Activated naive CD8-positive, alpha-beta T cell treated with anti-CD3 and anti-CD28 coated beads for 36 hours (primary cell): ENCODE results near the gene RAB3A. TPM values are rescaled to one million over a fixed set of nuclear protein-coding genes. Genes with fewer than 3 reads are reported as not detected.
"Not testable (repeated sequence)": the region's sequence is repeated elsewhere in the genome, so short reads cannot be mapped to it uniquely, and the experiment has no call there.

Source experiments
- DNase-seq: peaks from one replicate; pipeline ENCODE4 v3.0.0; 2021
- H3K27ac Mint-ChIP-seq: one replicate; pipeline ENCODE4 v1.8.0; 2022; ENCODE audit warnings: mild to moderate bottlenecking, moderate library complexity, mixed read lengths
- H3K27me3 Mint-ChIP-seq: one replicate; pipeline ENCODE4 v1.8.0; 2022; ENCODE audit warnings: mild to moderate bottlenecking, mixed read lengths
- H3K36me3 Mint-ChIP-seq: one replicate; pipeline ENCODE4 v1.8.0; 2021; ENCODE audit warnings: mild to moderate bottlenecking, mixed read lengths
- H3K4me1 Mint-ChIP-seq: one replicate; pipeline ENCODE4 v1.8.0; 2021; ENCODE audit warnings: mixed read lengths
- H3K4me3 Mint-ChIP-seq: one replicate; pipeline ENCODE4 v1.8.0; 2022; ENCODE audit warnings: mild to moderate bottlenecking, moderate library complexity, mixed read lengths
- H3K9me3 Mint-ChIP-seq: one replicate; pipeline ENCODE4 v1.8.0; 2022; ENCODE audit warnings: mixed read lengths
- total RNA-seq, 2 experiments: library from RNA; stranded (reverse); gene quantifications; one replicate each; pipeline ENCODE4 v1.2.3, GENCODE V29; 2021

Gene RAB3A
- total RNA-seq, 2 experiments from 2014 or later: 3.2 to 3.9 TPM

GRCh38 chr19:18214779-18215433 lies 11.1 kb upstream of the RAB3A start:
- no peaks in the 10 kb centered on the region for H3K4me1 Mint-ChIP-seq
- no peak overlapping the region for H3K27ac Mint-ChIP-seq
- no peak overlapping the region for H3K4me3 Mint-ChIP-seq
- DNase-seq: no peak
- H3K36me3 Mint-ChIP-seq: no peaks in the 10 kb centered on the region
- peaks cover 8% of the 10 kb centered on the region for H3K27me3 Mint-ChIP-seq
- no peaks in the 10 kb centered on the region for H3K9me3 Mint-ChIP-seq

DNA sequence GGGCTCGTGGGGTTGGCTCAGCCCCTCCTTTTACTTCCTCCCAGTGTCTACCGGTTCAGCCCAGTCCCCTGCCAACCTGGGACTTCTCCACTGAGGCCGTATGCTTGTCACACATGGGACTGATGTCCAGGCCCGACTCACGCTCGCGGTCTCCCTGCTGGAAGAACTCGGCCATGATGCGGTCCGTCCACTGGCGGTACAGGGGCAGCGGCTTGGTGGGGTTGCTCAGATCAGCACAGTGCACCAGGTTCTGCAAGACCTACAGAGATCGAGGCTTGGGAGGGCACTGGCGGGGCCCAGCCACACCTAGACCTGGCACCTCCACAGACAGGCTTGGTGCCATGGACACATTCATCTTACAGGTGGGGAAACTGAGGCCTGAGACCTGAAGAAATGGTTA lies 7.8 kb upstream of the RAB3A start:
- Mint-ChIP-seq H3K36me3 (no peaks in the 10 kb centered on the region), H3K4me1 (peaks cover 2% of the 10 kb centered on the region), H3K27ac (no peak overlapping the region)

GRCh38 chr19:18209912-18210311 lies 6.1 kb upstream of the RAB3A start:
- H3K4me3 Mint-ChIP-seq: not testable (repeated sequence)

More for the DNA sequence above, 7.8 kb upstream of the RAB3A start:
- Mint-ChIP-seq H3K27me3 (peaks cover 16% of the 10 kb centered on the region), H3K9me3 (no peaks in the 10 kb centered on the region), H3K4me3 (no peak overlapping the region)
- no peak for DNase-seq

DNA sequence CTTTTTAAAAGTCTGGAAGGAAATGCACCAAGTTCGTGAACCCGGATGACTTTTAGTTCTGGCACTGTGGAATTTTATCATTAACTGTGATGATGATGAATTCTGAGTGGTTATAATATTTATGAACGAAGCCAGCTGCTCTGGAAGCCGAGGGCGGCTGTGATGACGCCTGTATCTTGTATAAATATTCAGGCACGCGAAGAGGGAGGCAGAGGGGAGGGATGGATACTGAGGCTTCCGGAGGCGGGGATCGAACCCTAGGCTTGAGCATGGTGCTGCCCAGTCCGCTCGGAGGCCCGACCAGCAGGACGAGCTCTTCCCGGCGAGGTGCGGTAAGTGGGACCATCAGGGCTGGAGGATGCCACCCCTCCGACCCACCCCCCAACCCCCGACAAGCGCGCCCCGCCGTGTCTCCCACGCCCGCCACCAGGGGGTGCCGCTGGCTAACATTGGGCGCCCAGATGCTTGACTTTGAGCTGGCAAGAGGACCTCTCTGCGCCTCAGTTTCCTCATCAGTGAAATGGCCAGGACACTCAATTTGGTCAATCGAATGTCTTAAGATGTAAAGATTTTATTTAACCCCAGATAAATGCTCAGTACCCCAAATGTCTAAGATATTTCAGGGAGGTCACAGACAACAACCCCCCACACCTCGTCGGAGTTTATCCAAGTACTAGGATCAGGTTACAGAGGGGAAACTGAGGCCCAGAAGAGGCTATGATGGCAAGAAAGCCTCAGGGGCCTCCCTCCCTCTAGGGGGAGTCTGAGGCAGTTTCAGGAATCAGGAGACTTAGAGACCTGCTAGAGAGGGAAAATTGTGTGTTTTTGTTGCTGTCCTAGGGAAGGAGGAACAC lies 4.5 kb upstream of the RAB3A start:
- H3K4me3 Mint-ChIP-seq: no peak overlapping the region
- peaks cover 16% of the 10 kb centered on the region for H3K27me3 Mint-ChIP-seq
- peaks cover 9% of the 10 kb centered on the region for H3K4me1 Mint-ChIP-seq
- peak; percentile 56 for DNase-seq
- H3K9me3 Mint-ChIP-seq: no peaks in the 10 kb centered on the region
- H3K27ac Mint-ChIP-seq: no peak overlapping the region
- no peaks in the 10 kb centered on the region for H3K36me3 Mint-ChIP-seq

More at GRCh38 chr19:18209912-18210311, 6.1 kb upstream of the RAB3A start:
- peaks cover 16% of the 10 kb centered on the region for H3K27me3 Mint-ChIP-seq
- DNase-seq, H3K9me3 Mint-ChIP-seq, H3K27ac Mint-ChIP-seq, H3K36me3 Mint-ChIP-seq, H3K4me1 Mint-ChIP-seq: not testable (repeated sequence)

GRCh38 chr19:18206018-18206417 lies 2.2 kb upstream of the RAB3A start:
- Mint-ChIP-seq H3K4me3 (no peak overlapping the region), H3K27ac (no peak overlapping the region), H3K27me3 (peaks cover 16% of the 10 kb centered on the region), H3K9me3 (no peaks in the 10 kb centered on the region), H3K4me1 (peaks cover 16% of the 10 kb centered on the region), H3K36me3 (peaks cover 10% of the 10 kb centered on the region)
- DNase-seq: no peak

- Mint-ChIP-seq H3K27ac (peak overlapping the region; percentile 63), H3K27me3 (peaks cover 15% of the 10 kb centered on the region), H3K36me3 (peaks cover 10% of the 10 kb centered on the region), H3K4me1 (peaks cover 16% of the 10 kb centered on the region), H3K4me3 (peak overlapping the region; percentile 83), H3K9me3 (no peaks in the 10 kb centered on the region)
- DNase-seq: peak; percentile 71
These were observed 1.5 kb upstream of the RAB3A start for GRCh38 chr19:18205200-18205892.

DNA sequence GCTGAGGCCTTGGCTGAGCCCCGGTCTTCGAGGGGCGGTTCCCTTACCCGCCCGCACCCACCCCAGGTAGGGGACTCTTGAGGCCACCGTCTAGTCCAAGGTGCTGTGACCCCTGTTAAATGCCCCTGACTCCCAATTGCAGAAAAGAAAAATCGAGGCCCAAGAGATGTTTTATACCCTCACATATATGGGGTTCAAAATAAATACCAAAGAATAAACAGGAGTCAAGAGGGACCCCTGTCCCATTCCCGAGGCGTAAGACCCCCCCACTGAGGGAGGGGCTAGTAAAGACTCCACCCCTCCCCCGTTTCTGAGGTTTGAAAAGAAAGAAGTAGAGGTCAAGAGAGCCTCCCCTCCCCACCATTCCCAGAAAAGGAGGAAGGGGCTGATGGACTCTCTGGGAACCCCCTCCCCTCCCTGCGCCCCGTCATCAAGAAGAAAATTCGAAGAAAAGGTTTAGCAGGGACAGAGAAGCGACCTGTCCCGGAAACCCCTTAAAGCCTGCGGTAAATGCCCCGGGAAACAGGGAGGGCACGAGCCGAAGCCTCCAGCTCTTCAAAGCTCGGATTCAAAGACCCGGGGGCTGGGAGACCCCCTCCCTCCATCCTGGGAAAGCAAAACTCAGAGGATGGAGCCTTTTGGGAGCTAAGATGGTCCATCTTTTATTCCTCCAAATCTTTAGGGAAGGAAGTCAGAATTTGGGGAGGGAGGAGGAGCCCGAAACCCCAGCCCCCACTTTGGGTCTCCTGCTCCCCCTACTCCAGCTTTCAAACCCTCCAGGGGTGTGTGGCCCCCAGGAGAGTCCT lies 755 bp upstream of the RAB3A start:
- DNase-seq: no peak
- Mint-ChIP-seq H3K36me3 (peaks cover 10% of the 10 kb centered on the region), H3K4me1 (peaks cover 16% of the 10 kb centered on the region), H3K9me3 (no peaks in the 10 kb centered on the region), H3K27me3 (peaks cover 8% of the 10 kb centered on the region), H3K4me3 (peak overlapping the region; percentile 83), H3K27ac (peak overlapping the region; percentile 84)

DNA sequence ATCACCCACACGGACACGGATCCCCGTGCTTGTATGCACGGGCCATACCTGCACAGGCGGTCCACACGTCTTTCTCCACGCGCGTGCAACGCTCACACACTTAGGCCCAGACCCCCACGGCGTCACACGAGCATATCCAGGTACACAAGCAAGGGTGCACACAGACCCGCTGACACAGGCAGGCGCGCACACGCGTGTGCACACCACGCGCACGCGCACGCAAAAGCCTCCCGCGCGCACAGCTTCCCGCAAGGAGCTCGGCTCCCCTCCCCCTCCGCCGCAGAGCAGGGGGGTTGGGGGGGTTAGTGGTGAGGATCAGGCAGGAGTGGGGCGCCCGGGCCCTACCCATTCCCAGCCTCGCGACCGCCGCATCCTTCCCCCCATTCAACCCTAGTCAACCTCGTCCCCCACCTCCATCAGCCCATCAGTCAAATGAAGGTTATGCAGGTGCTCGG lies 407 bp downstream of the RAB3A start:
- Mint-ChIP-seq H3K36me3 (peaks cover 12% of the 10 kb centered on the region), H3K4me1 (peaks cover 15% of the 10 kb centered on the region), H3K27ac (peak overlapping the region; percentile 84), H3K27me3 (peaks cover under 1% of the 10 kb centered on the region), H3K9me3 (no peaks in the 10 kb centered on the region), H3K4me3 (peak overlapping the region; percentile 90)
- DNase-seq: no peak

- Mint-ChIP-seq H3K9me3 (no peaks in the 10 kb centered on the region), H3K4me3 (peak overlapping the region; percentile 90), H3K27me3 (no peaks in the 10 kb centered on the region), H3K27ac (peak overlapping the region; percentile 84), H3K4me1 (peaks cover 15% of the 10 kb centered on the region), H3K36me3 (peaks cover 16% of the 10 kb centered on the region)
- peak; percentile 48 for DNase-seq
These were observed 949 bp downstream of the RAB3A start for GRCh38 chr19:18202778-18203407.

GRCh38 chr19:18202397-18202777 lies 1.5 kb downstream of the RAB3A start:
- Mint-ChIP-seq H3K27me3 (no peaks in the 10 kb centered on the region), H3K4me1 (peaks cover 15% of the 10 kb centered on the region), H3K27ac (no peak overlapping the region), H3K36me3 (peaks cover 16% of the 10 kb centered on the region), H3K4me3 (peak overlapping the region; percentile 90), H3K9me3 (no peaks in the 10 kb centered on the region)
- no peak for DNase-seq

DNA sequence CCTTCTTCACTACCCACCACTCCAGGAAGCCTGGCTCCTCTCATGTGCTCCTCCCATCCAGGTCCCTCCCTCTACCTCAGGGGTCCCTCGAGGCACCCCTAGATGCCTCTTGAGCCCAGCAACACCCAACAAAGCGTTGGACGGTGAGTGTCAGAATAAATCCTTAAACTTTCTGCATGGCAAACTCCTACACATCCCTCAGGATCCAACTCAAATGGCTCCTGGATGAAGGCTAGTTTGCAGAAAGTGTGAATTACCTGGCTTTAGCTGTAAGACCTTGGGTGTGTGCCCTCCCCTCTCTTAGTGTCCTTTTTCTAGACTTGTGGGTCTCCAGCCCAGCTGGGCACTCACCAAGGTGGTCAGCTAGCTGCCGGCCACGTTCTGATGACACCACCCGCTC lies 5.5 kb downstream of the RAB3A start:
- H3K4me3 Mint-ChIP-seq: no peak overlapping the region
- no peaks in the 10 kb centered on the region for H3K9me3 Mint-ChIP-seq
- peaks cover 18% of the 10 kb centered on the region for H3K4me1 Mint-ChIP-seq

DNA sequence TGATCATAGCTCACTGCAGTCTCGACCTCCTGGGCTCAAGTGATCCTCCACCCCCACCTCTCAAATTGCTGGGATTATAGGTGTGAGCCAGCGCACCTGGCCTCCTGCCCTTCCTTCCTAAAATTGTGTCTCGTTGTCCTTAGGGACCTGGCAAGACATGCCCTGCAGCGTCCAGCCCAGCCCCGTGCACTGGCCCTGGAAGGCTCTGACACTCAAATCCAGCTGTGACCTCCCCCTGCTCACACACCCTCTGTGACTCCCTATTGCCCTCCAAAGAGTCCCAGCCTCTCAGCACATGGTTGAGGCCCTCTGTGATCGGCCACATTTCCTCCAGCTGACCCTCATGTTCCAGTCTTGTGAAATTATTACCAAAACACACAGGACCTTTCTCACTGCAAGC lies 5.9 kb downstream of the RAB3A start:
- Mint-ChIP-seq H3K4me1 (peaks cover 14% of the 10 kb centered on the region), H3K27me3 (peaks cover under 1% of the 10 kb centered on the region), H3K36me3 (peaks cover 17% of the 10 kb centered on the region), H3K27ac (peak overlapping the region; percentile 62), H3K9me3 (no peaks in the 10 kb centered on the region), H3K4me3 (no peak overlapping the region)
- no peak for DNase-seq

More for the DNA sequence above, 5.5 kb downstream of the RAB3A start:
- no peaks in the 10 kb centered on the region for H3K27me3 Mint-ChIP-seq
- DNase-seq: no peak
- H3K27ac Mint-ChIP-seq: no peak overlapping the region
- H3K36me3 Mint-ChIP-seq: peaks cover 16% of the 10 kb centered on the region

DNA sequence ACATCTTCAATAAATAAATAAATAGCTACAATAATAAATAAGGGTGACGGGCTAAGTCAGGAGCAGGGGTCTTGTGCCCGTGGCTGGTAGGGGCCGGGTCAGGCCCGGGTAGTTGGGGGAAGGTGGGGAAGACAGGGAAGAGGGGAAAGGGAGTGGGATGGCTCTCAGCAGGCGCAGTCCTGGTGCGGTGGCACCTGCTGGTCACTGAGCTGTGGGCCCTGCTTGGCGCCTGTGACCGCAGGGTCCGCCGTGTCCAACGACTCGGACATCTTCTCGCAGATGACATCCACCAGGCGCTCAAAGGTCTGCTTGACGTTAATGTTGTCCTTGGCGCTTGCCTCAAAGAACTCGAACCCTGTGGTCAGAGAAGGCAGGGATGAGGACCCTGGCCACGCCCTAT lies 6.5 kb downstream of the RAB3A start:
- Mint-ChIP-seq H3K36me3 (peaks cover 15% of the 10 kb centered on the region), H3K27me3 (peaks cover 4% of the 10 kb centered on the region), H3K4me3 (no peak overlapping the region), H3K27ac (no peak overlapping the region), H3K9me3 (no peaks in the 10 kb centered on the region), H3K4me1 (peaks cover 14% of the 10 kb centered on the region)
- DNase-seq: no peak

DNA sequence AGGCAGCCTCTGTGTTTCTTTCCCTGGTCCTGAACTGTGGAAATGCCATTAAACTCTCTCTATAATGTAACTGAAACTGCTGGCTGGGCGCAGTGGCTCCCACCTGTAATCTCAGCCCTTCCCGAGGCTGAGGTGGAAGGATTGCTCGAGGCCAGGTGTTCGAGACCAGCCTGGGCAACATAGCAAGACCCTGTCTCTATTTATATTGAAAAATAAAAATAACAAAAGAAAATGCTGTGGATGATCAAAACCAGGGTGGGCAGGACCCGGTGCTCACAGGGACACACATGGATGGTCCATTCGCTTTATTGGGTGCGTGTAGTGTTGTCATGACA lies 7.4 kb downstream of the RAB3A start:
- Mint-ChIP-seq H3K27me3 (peaks cover 4% of the 10 kb centered on the region), H3K27ac (no peak overlapping the region), H3K4me1 (peaks cover 17% of the 10 kb centered on the region), H3K36me3 (peaks cover 10% of the 10 kb centered on the region), H3K4me3 (no peak overlapping the region), H3K9me3 (no peaks in the 10 kb centered on the region)
- DNase-seq: no peak
